NCI-H774 (cell line): Measurements from ENCODE around the gene ATP5F1C.

Source experiments
- DNase-seq: peaks from one replicate; lab custom pipeline; 2025; lab: John Stamatoyannopoulos, UW

ATP5F1C gene

GRCh38 chr10:7853226-7853842 lies 65.4 kb downstream of the ATP5F1C start:
- no peak for DNase-seq

- no peak for DNase-seq
Observed at GRCh38 chr10:7853890-7854289, 65.9 kb downstream of the ATP5F1C start.

- DNase-seq = no peak
Observed at GRCh38 chr10:7855205-7855604, 67.2 kb downstream of the ATP5F1C start.

DNA sequence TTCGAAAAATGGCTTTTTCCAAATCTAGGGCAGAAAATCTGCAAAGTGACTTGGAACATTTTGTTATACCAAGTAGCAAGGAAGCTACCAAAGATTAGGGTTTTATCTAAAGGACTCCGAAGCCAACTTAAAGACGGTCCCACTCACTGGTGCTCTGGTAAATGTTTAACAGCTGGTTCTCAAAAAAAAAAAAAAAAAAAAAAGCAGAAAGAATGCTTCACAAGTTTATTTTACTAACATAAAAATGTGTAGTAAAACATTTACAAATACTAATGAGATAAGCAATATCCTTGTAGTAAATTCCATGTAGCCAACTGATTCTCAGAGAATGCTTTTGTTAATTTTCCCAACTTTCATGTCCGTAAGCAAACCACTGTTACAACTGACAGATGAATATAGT lies 68.7 kb downstream of the ATP5F1C start:
- no peak for DNase-seq

- DNase-seq = no peak
Observed at GRCh38 chr10:7857262-7857661, 69.3 kb downstream of the ATP5F1C start.
